HG03439 (cell line): Measurements from ENCODE around the gene ATAD3B.
"Not testable (repeated sequence)": the region's sequence is repeated elsewhere in the genome, so short reads cannot be mapped to it uniquely, and the experiment has no call there.

Source experiments
- ATAC-seq: cut with Tn5 transposase; IDR thresholded peaks from one replicate; pipeline ENCODE4 v1.9.1; 2021; ENCODE audit warnings: mild to moderate bottlenecking, moderate library complexity; ENCODE audit not compliant: unreplicated experiment

Gene ATAD3B

DNA sequence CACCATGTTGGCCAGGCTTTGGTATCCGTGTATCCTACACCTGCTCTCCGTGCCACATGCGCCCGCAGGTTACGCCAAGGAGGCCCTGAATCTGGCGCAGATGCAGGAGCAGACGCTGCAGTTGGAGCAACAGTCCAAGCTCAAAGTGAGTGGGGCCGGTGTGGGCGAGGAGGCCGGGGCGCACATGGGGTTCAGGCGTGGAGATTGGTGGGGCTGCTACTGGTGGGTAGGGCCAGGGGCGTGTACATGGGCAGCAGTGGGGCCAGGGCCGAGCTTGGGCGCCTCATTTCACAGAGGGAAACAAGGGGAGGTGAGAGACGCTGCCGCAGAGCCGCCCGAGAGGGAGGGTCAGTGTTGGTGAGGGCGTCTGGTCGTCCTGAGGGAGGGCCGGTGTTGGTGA is 5.6 kb downstream of the ATAD3B start:
- no peak for ATAC-seq

DNA sequence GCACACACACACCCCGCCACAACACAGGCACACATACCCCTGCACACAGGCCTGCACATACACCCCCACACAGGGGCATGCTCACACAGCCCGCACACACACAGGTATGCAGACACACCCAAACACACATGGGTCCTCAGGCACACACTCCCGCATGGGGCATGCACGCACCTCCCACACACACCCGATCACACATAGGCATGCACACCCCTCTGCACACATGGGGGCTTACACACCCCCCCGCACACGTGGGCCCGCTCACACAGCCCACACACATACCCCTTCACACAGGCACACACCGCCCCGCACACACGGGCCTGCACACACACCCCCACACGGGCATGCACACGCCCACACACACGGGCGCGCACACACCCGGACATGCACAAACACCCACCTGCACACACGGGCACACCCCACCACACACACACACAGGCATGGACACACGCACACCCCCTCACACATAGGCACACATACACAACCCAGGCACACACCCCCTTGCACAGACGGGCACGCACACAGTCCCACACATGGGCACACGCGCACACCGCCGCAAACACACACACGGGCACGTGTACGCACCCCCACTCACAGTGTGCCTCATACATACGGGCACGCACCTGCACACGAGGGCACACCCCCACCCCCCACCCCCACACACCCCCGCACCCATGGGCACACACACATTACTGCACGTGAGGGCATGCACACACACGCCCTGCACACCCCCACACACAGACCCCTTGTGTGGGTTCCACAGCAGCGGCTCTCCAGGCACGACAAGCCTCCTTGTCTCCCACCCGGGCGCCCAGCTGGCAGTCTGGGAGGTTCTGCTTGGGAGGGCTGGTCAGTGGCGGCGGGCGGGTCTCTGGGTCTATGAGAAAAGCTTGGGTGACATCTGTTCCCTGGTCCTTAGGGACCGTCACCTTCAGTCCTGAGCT is 8.3 kb downstream of the ATAD3B start:
- no peak for ATAC-seq

DNA sequence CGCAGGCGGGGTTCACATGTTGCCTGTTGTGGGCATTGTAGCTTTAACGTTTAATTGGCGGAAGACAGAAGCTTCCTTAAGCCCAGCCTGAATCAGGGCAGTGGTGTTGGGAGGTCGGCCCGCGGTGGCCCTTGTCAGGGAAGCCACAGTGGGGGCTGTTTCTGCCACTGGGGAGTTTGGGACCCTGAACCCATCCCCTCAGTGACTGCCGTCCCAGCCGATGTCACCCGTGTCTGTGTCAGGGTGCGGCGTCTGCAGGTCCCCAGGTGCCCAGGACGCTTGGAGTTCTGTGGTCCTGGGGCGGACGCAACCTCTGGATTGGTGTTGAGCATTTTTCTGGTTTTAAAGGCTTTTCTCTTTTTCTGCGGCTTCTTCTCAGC is 8.9 kb downstream of the ATAD3B start:
- ATAC-seq: not testable (repeated sequence)

DNA sequence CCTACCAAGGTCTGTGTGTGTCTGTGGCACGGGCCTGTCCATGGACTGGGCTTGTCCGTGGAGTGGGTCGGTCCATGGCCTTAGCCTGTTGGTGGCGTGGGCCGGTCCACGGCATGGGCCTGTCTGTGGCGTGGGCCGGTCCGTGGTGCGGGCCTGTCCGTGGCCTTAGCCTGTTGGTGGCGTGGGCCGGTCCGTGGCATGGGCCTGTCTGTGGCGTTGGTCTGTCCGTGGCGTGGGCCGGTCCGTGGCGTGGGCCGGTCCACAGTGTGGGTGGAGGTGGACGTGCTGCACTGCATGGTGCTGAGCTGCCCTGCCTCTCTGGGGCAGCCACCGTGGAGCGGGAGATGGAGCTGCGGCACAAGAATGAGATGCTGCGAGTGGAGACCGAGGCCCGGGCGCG is 10.2 kb downstream of the ATAD3B start:
- not testable (repeated sequence) for ATAC-seq

GRCh38 chr1:1482856-1483255 is 11.3 kb downstream of the ATAD3B start:
- no peak for ATAC-seq

DNA sequence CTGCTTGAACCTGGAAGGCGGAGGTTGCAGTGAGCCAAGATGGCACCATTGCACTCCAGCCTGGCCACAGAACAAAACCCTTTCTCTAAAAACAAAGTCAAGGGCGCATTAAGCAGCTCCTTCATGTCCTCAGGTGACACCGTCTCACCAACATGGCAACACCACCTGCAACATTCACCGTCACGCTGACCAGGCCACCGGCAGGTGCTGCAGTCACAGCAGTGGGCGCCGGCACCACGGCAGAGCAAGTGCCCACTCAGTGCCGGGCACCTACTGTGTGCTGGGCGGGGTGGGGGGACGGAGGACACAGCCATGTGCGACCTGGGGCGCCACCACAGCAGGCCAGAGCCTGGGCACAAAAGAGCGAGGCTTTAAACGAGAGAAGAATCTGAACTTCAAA is 12.1 kb downstream of the ATAD3B start:
- no peak for ATAC-seq

DNA sequence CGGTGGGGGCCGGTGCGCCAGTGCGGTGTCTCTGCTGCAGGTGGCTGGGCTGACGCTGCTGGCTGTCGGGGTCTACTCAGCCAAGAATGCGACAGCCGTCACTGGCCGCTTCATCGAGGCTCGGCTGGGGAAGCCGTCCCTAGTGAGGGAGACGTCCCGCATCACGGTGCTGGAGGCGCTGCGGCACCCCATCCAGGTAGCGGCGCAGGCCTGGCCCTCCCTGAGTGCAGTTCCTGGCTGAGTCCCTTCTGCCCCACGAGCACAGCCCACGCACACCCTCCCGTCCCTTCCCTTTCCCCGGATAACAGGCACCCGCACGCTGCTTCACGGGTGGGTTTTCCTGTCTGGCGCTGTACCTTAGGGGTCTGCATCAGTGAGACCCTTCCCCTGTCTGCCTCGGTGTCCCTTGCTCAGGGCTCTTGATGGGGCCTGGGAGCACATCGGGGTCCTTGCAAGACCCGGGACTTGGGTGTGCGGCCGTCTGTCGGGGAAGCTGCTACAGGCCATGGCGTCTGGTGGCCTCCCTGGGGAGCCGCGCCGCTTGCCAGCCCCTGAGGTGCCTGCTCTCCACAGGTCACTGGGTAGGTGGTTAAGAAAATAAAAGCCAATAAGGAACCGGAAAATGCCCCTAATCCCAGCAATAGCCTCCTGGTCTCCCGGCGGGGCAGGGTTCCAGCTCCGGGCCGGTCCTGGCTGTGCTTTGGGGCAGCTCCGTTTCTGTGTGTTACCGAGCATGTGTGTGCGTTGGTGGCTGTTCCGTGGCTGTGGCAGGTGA is 13.6 kb downstream of the ATAD3B start:
- ATAC-seq: not testable (repeated sequence)

DNA sequence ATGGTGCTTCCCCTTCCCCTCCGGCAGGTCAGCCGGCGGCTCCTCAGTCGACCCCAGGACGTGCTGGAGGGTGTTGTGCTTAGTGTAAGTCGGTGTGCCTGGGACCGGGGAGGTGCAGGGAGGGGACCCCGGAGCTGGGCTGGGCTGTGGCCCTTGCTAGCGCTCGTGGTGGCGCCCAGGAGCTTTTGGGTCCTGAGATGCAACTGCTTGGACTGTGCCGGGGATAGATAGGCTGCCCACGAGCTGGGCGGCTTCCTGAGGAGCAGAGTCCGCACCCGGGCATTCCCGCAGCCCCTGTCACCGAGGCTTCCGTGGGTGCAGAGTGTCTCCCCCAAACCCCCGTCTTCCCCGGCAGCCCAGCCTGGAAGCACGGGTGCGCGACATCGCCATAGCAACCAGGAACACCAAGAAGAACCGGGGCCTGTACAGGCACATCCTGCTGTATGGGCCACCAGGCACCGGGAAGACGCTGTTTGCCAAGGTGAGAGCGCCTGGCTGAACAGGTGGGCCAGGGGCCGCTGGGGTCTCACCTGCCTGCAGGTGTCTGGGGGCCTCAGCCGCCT is 14.3 kb downstream of the ATAD3B start:
- not testable (repeated sequence) for ATAC-seq

- no peak for ATAC-seq
These were observed 16.1 kb downstream of the ATAD3B start for GRCh38 chr1:1487701-1488100.

- ATAC-seq: no peak
These were observed 17.7 kb downstream of the ATAD3B start for GRCh38 chr1:1489231-1489630.

DNA sequence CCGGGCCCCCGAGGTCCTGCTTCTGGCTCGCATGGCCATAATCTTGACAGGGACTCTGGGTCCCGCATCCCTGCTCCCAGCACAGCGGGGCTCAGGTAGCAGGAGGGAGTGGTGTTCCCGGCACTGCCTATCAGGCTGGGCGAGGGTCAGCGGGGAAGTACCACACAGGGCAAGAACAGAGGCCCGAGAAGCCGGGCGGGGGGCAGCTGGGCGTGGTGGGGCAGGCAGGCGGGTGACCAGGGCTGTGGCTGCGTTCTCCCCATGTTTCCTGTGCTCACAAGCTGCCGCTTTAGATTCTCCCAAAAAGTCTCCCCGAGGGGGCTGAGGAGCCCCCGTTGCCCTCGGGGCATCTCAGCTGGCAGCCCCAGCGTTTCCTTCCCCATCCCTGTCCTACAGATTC is 18.3 kb downstream of the ATAD3B start:
- ATAC-seq: no peak

DNA sequence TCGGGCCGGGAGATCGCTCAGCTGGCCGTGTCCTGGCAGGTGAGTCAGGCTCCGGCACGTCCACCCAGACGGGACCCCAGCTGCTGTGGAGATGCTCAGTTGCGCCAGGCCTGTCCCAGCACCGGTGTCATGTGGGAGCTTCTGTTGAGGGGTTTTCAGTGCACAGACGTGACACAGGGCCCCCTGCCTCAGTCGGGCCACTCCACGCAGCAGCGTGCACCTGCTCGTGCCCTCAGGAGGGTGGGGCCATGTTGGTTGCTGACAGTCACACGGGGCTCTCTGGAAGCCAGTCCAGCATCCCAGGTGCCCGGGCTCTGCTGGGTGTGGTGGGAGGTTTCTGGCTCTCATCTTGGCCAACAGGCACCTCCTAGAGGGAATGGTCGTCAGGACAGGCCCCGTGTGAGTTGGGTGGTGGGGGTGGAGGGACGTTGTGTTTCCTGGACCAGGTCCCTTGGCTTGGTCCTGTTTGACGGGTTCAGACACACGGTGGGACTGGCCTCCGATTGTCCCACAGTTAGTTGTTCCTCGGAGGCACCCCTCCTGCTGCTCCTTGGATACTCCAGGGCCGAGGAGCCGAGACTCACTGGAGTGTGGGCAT is 19.2 kb downstream of the ATAD3B start:
- ATAC-seq: no peak

GRCh38 chr1:1491601-1492000 is 20.0 kb downstream of the ATAD3B start:
- no peak for ATAC-seq

- ATAC-seq: not testable (repeated sequence)
These were observed 22.7 kb downstream of the ATAD3B start for GRCh38 chr1:1494311-1494710.

DNA sequence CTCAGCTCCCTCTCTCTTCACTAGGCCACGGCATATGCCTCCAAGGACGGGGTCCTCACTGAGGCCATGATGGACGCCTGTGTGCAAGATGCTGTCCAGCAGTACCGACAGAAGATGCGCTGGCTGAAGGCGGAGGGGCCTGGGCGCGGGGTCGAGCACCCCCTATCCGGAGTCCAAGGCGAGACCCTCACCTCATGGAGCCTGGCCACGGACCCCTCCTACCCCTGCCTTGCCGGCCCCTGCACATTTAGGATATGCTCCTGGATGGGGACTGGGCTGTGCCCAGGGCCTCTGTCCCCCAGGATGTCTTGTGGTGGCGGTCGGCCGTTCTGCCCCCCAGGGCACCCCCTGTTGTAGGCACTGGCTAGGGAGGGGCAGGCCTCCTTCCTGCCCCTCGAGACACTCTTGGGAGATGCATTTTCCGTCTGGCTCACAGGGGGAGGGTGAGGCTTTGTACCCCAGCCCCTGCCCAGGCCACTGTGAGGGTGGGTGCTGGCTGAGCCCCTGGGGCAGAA is 24.0 kb downstream of the ATAD3B start:
- not testable (repeated sequence) for ATAC-seq

- not testable (repeated sequence) for ATAC-seq
These were observed 33.3 kb downstream of the ATAD3B start for GRCh38 chr1:1504777-1505365.

DNA sequence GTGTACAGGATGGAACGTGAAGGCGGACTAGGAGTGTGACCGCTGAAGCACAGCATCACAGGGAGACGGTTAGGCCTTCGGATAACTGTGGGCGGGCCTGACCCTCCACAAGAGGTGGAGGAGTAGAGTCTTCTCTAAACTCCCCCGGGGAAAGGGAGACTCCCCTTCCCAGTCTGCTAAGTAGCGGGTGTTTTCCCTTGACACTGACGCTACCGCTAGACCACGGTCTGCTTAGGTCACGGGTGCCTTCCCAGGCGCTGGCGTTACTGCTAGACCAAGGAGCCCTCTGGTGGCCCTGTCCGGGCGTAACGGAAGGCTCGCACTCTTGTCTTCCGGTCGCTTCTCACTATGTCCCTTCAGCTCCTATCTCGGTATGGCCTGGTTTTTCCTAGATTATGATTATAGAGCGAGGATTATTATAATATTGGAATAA is 33.8 kb downstream of the ATAD3B start:
- ATAC-seq: not testable (repeated sequence)

GRCh38 chr1:1505801-1506200 is 34.2 kb downstream of the ATAD3B start:
- not testable (repeated sequence) for ATAC-seq

DNA sequence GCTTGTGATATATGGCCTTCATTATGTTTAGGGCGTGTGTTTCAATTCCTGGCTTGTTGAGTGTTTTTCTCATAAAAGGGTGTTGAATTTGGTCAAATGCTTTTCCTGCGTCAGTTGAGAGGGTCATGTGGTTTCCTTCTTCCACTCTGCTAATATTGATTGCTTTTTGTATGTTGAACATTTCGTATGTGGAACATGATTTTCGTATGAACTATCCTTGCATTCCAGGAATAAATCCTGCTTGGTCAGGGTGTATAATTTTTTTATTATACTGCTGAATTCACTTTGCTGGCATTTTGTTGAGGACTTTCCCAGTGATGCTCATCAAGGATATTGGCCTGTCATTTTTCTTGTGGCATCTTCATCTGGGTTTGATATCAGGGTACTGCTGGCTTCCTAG is 35.7 kb downstream of the ATAD3B start:
- no peak for ATAC-seq

GRCh38 chr1:1508775-1509464 is 37.4 kb downstream of the ATAD3B start:
- ATAC-seq: not testable (repeated sequence)
